Measurements from ENCODE around the gene CDS2.
A peak's percentile ranks its signal among the peaks of the same experiment; 100 is the strongest.

Gene CDS2

GRCh38 chr20:5153612-5154542 lies 27.1 kb downstream of the CDS2 start:
- DNase-seq: peak in 1 of 5 experiments; percentile 6

- no peak for DNase-seq
These were observed 27.7 kb downstream of the CDS2 start for GRCh38 chr20:5154543-5154925.

GRCh38 chr20:5155404-5155803 lies 28.6 kb downstream of the CDS2 start:
- DNase-seq: no peak

GRCh38 chr20:5156675-5157448 lies 30.1 kb downstream of the CDS2 start:
- no peak for DNase-seq

- no peak for DNase-seq
These were observed 33.1 kb downstream of the CDS2 start for GRCh38 chr20:5159928-5160327.

GRCh38 chr20:5160882-5161281 lies 34.1 kb downstream of the CDS2 start:
- no peak for DNase-seq

GRCh38 chr20:5161536-5162164 lies 34.8 kb downstream of the CDS2 start:
- DNase-seq: no peak

- no peak for DNase-seq
These were observed 38.1 kb downstream of the CDS2 start for GRCh38 chr20:5164645-5165625.

GRCh38 chr20:5168651-5169396 lies 42.0 kb downstream of the CDS2 start:
- DNase-seq: no peak

GRCh38 chr20:5170341-5170740 lies 43.5 kb downstream of the CDS2 start:
- DNase-seq: no peak

GRCh38 chr20:5171064-5171789 lies 44.4 kb downstream of the CDS2 start:
- DNase-seq: no peak

GRCh38 chr20:5171790-5172164 lies 45.0 kb downstream of the CDS2 start:
- DNase-seq: no peak

GRCh38 chr20:5172167-5172601 lies 45.4 kb downstream of the CDS2 start:
- DNase-seq: no peak

- no peak for DNase-seq
These were observed 46.2 kb downstream of the CDS2 start for GRCh38 chr20:5172903-5173463.

- DNase-seq: no peak
These were observed 46.9 kb downstream of the CDS2 start for GRCh38 chr20:5173751-5174150.

GRCh38 chr20:5177071-5177470 lies 50.3 kb downstream of the CDS2 start:
- no peak for DNase-seq

- DNase-seq: no peak
These were observed 51.2 kb downstream of the CDS2 start for GRCh38 chr20:5178046-5178445.

GRCh38 chr20:5180421-5180820 lies 53.6 kb downstream of the CDS2 start:
- no peak for DNase-seq

GRCh38 chr20:5180933-5181332 lies 54.1 kb downstream of the CDS2 start:
- no peak for DNase-seq

GRCh38 chr20:5181492-5181891 lies 54.7 kb downstream of the CDS2 start:
- DNase-seq: no peak

Data from T-helper 2 cell (primary cell).